Hair follicular keratinocyte (primary cell): ENCODE data around the gene CDK15. TPM values are rescaled to one million over a fixed set of nuclear protein-coding genes. Genes with fewer than 3 reads are reported as not detected.

Experiments used
- total RNA-seq: library from RNA; depleted of rRNA; stranded (reverse); fragments of >200 nt; gene quantifications from 2 replicates; pipeline ENCODE4 v1.2.3, GENCODE V29; 2015

Gene CDK15
- 0.16 and 0.72 TPM in 2 replicates for total RNA-seq

GRCh38 chr2:201806442-201807170, at the start of gene CDK15:
CDK15 (plus strand) TSS chr2:201806537; CDS start chr2:201806665, 128 bp downstream.

DNA sequence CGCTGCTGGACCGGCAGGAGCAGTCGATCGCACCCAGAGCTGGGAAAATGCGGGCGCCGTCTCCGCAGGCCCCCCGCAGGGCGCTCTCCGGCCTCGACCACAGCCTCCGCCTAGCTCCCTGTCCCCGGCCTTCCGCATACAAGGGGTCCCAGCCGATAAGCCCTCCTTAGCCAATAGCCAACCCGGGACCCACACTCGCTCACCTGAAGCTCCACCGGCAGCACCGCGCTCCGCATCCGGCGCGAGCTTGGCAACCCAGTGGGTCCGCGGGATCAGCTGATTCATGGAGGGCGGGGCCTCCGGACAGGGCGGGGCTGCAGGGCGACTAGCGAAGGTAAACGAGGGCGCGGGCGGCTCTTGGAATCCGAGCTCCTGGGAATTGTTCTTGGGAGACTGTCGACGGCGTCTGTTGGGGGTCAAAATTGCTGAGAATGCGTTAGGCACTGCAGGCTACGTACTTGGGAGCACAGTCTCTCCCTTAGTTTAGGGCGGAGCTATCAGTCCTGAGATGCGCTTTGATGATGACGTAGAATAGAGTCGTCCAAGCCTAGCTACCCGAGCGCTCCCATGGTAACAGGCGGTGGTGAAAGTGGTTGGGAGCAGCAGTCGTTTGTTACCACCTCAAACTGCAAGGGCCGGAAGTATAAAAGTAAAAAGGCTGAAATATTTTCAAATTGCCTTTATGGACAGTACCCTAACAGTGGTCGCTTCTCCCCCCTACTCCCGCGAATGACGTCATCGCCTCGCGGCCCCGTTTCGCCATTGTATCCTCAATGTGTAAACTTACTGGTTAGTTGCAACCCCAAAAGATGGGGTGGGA, 25.5 kb upstream of the CDK15 start, which contains the start of gene ALS2:
TSS of gene ALS2 (minus strand) at position 260 of the 820 bp plus-strand sequence. CDS start 12,048 bp downstream, outside the sequence.

Other genes with a start within 250 kb of the CDK15 start
- 37.4 and 48.0 TPM in 2 replicates for gene TMEM237, start 163.0 kb upstream of the CDK15 start, total RNA-seq
- gene MPP4, start 107.9 kb upstream of the CDK15 start, total RNA-seq: 0.23 and 0.55 TPM in 2 replicates
- gene ALS2, start 25.6 kb upstream of the CDK15 start, total RNA-seq: 14.0 and 21.0 TPM in 2 replicates
- gene FZD7, start 227.3 kb downstream of the CDK15 start, total RNA-seq: 2.7 and 6.5 TPM in 2 replicates